Fibroblast of lung (primary cell): ENCODE results near the gene LILRB2. TPM values are rescaled to one million over a fixed set of nuclear protein-coding genes. Genes with fewer than 3 reads are reported as not detected.
"Not testable (repeated sequence)": the region's sequence is repeated elsewhere in the genome, so short reads cannot be mapped to it uniquely, and the experiment has no call there.

ENCODE experiments used
- DNase-seq, 2 donors: peaks; one replicate each; pipeline versions ENCODE4 v3.0.0 to v3.0.0-alpha.2; 2010; ENCODE audit warnings: low read depth in 2 of 2
- H2AFZ ChIP-seq: 2 replicates; pipeline ENCODE4 v1.5.1; 2012; ENCODE audit warnings: low read length, control low read depth, inconsistent platforms
- H3K27ac ChIP-seq: 2 replicates; pipeline ENCODE4 v1.5.1; 2011; ENCODE audit warnings: low read length, control low read depth; ENCODE audit not compliant: insufficient read depth
- H3K27me3 ChIP-seq: 2 replicates; pipeline ENCODE4 v1.5.1; 2011; ENCODE audit warnings: mild to moderate bottlenecking, low read length; ENCODE audit not compliant: control insufficient read depth, insufficient read depth
- H3K36me3 ChIP-seq: 2 replicates; pipeline ENCODE4 v1.5.1; 2011; ENCODE audit warnings: low read length; ENCODE audit not compliant: control insufficient read depth, insufficient read depth
- H3K4me1 ChIP-seq: 2 replicates; pipeline ENCODE4 v1.5.1; 2011; ENCODE audit warnings: low read length; ENCODE audit not compliant: control insufficient read depth, insufficient read depth; ENCODE audit errors: extremely low read depth
- H3K4me2 ChIP-seq: 2 replicates; pipeline ENCODE4 v1.5.1; 2011; ENCODE audit warnings: low read length, control low read depth; ENCODE audit not compliant: insufficient read depth; ENCODE audit errors: extremely low read depth
- H3K4me3 ChIP-seq, 4 experiments: fragments of 200-600 bp in 1 of 4; sonication (generic) in 1 of 4; replicated peaks in 1 of 4; 2 replicates each; pipeline ENCODE4 v1.5.1; 2011 to 2016; ENCODE audit warnings: low read length in 4 of 4, low read depth in 3 of 4, mild to moderate bottlenecking in 3 of 4, control low read depth in 2 of 4, inconsistent platforms in 1 of 4, mixed read lengths in 1 of 4; ENCODE audit not compliant: insufficient read depth in 1 of 4; ENCODE audit errors: control extremely low read depth in 1 of 4
- H3K79me2 ChIP-seq: 2 replicates; pipeline ENCODE4 v1.5.1; 2012; ENCODE audit warnings: mild to moderate bottlenecking, low read length, inconsistent platforms; ENCODE audit not compliant: control insufficient read depth, insufficient read depth
- H3K9ac ChIP-seq: 2 replicates; pipeline ENCODE4 v1.5.1; 2011; ENCODE audit warnings: mild to moderate bottlenecking, low read length, control low read depth; ENCODE audit not compliant: insufficient read depth
- H3K9me3 ChIP-seq: 2 replicates; pipeline ENCODE4 v1.5.1; 2012; ENCODE audit warnings: low read depth, low read length; ENCODE audit not compliant: control insufficient read depth, insufficient read depth
- H4K20me1 ChIP-seq: 2 replicates; pipeline ENCODE4 v1.5.1; 2011; ENCODE audit warnings: low read length; ENCODE audit not compliant: control insufficient read depth, insufficient read depth; ENCODE audit errors: extremely low read depth
- EZH2 ChIP-seq: IDR thresholded peaks from 2 replicates; pipeline ENCODE4 v1.5.1; 2012; ENCODE audit warnings: low read length, control low read depth, mild to moderate bottlenecking; ENCODE audit errors: missing control alignments
- polyA minus RNA-seq: library from RNA; depleted of rRNA, polyadenylated mRNA; stranded (reverse); fragments of >200 nt; gene quantifications from 2 replicates; pipeline ENCODE4 v1.2.3, GENCODE V29; 2011; ENCODE audit warnings: low replicate concordance
- polyA plus RNA-seq, 2 donors: library from polyadenylated mRNA; depleted of rRNA in 1 of 2; stranded (reverse) in 1 of 2; unstranded in 1 of 2; fragments of >200 nt; gene quantifications; 2 replicates each; pipeline ENCODE4 v1.2.1, GENCODE V29; 2011 to 2012; ENCODE audit warnings: missing spikeins in 1 of 2
- total RNA-seq: library from RNA; depleted of rRNA; stranded (reverse); fragments of >200 nt; gene quantifications from 2 replicates; pipeline ENCODE4 v1.2.1, GENCODE V29; 2014
- TF ChIP-seq, protein P1 (sequence below), 2 donors: IDR thresholded peaks in 1 of 2; conservative IDR thresholded peaks in 1 of 2; 1 replicate in 1 of 2; 2 replicates in 1 of 2; pipeline ENCODE4 v1.5.1; 2011 to 2012; ENCODE audit warnings: low read length in 2 of 2, control low read depth in 1 of 2, inconsistent platforms in 1 of 2, low read depth in 1 of 2, mild to moderate bottlenecking in 1 of 2

Gene LILRB2
- total RNA-seq (not detected in 2 replicates), polyA plus RNA-seq (not detected in 2 replicates), polyA minus RNA-seq (not detected in 2 replicates)
- not detected in 2 replicates for polyA plus RNA-seq (2012)

DNA sequence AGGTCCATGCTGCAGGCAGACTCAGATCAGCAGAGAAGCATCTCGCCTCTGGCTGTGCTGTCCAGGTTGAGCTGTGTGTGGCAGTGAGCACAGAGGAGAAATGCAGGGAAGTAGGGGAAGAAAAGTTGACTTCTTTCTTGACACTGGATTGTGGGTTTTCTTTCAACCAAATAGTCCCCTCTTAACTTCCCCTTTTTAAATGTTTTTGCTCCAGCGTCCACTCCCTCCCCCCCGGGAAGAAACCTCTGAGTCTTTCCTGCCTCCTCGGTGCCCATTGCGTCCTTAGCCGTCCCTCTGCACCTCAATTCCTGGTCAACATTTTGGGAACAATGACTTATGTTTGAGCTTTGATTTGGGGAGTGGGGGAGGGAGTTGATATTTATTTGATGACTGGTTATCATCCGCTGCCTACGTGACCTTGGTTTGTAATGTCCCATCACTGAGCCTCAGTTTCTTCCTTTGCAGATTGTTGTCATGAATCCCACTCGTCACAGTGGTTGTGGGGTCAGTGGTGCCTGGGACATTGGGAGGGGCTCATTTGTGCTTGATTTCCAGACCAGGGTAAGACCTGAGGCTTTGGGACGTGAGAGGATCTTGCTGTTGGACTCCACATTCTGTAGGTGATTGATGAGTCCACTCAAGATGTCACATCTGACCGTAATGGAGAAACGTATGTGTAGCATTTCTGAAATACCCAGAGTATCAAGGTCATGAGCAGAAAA, at the start of gene LILRB2:
Gene LILRB2, minus strand, starts transcription at position 104 of the 722 bp plus-strand sequence. CDS start 614 bp downstream, outside the sequence.
- H3K79me2 ChIP-seq, result no peaks in the 10 kb centered on the region
- no peak for DNase-seq
- H3K36me3 ChIP-seq, result no peaks in the 10 kb centered on the region
- no peak within 1 kb of the TSS for H3K4me3 ChIP-seq
- no peak within 1 kb of the TSS for H3K27ac ChIP-seq
- no peak within 1 kb of the TSS for H3K9ac ChIP-seq
- no peak within 1 kb of the TSS for H3K4me2 ChIP-seq
- H3K4me1 ChIP-seq, result no peaks in the 10 kb centered on the region
- H4K20me1 ChIP-seq, result no peaks in the 10 kb centered on the region
- TF ChIP-seq, protein P1, sequence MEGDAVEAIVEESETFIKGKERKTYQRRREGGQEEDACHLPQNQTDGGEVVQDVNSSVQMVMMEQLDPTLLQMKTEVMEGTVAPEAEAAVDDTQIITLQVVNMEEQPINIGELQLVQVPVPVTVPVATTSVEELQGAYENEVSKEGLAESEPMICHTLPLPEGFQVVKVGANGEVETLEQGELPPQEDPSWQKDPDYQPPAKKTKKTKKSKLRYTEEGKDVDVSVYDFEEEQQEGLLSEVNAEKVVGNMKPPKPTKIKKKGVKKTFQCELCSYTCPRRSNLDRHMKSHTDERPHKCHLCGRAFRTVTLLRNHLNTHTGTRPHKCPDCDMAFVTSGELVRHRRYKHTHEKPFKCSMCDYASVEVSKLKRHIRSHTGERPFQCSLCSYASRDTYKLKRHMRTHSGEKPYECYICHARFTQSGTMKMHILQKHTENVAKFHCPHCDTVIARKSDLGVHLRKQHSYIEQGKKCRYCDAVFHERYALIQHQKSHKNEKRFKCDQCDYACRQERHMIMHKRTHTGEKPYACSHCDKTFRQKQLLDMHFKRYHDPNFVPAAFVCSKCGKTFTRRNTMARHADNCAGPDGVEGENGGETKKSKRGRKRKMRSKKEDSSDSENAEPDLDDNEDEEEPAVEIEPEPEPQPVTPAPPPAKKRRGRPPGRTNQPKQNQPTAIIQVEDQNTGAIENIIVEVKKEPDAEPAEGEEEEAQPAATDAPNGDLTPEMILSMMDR (conservative IDR thresholded peaks at IDR 0.05 in 1 of 2, IDR thresholded peaks at IDR 0.05 in 1 of 2; ENCODE audit: low read depth in 1 of 2, low read length in 2 of 2), result no peak
- TF ChIP-seq EZH2, result no peak
- no peaks in the 10 kb centered on the region for H3K27me3 ChIP-seq
- no peaks in the 10 kb centered on the region for H3K9me3 ChIP-seq
- H2AFZ ChIP-seq, result no peak within 1 kb of the TSS

DNA sequence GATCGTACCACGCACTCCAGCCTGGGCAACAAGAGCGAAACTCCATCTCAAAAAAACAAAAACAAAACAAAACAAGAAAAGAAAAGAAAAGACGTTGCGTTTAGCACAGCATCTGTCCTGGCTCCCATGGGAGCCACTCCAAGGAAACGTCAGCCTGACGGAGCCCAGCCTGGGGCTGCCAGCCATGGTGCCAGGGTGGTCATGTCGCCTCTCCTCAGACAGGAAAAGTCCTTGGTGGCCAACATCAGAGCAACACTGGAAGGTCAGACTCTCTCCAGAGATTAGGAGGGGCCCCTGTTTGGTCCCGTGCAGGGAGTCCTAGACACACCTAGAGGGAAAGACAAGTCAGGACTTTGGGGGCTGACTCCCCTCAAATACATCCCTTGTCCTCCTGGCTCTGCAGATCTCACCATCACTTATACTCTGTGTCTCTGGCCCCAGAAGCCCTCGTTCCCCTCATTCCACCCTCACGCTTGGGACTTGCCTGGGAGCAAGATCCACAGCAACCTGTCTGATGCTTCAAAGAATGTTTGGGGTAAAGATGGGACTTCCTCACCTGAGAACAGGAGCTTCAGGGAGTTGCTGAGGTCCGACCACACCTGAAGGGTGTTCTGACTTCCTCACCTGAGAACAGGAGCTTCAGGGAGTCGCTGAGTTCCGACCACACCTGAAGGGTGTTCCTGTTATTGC, 48.7 kb upstream of the LILRB2 start:
- Histone ChIP-seq H3K36me3 (no peaks in the 10 kb centered on the region), H4K20me1 (no peaks in the 10 kb centered on the region), H3K4me3 (no peak overlapping the region), H3K4me2 (no peak overlapping the region), H3K9me3 (no peaks in the 10 kb centered on the region), H3K27me3 (no peaks in the 10 kb centered on the region), H3K9ac (no peak overlapping the region), H3K4me1 (no peaks in the 10 kb centered on the region), H3K79me2 (no peaks in the 10 kb centered on the region), H3K27ac (no peak overlapping the region), H2AFZ (no peak overlapping the region)
- no peak for DNase-seq
- TF ChIP-seq, protein P1 (conservative IDR thresholded peaks at IDR 0.05 in 1 of 2, IDR thresholded peaks at IDR 0.05 in 1 of 2; ENCODE audit: low read depth in 1 of 2, low read length in 2 of 2), result no peak
- TF ChIP-seq EZH2, result no peak

DNA sequence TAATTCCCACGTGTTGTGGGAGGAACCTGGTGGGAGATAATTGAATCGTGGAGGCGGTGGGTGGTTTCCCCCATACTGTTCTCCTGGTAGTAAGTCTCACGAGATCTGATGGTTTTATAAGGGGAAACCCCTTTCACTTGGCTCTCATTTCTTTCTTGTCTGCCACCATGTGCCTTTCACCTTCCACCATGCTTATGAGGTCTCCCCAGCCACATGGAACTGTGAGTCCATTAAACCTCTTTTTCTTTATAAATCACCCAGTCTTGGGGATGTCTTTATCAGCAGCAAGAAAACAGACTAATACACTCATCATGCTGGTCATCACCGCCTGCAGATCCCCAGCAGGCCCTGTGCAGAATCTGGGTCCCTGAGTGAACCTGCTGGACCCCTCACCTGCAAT, 47.9 kb upstream of the LILRB2 start:
- H2AFZ ChIP-seq, H3K27me3 ChIP-seq, H4K20me1 ChIP-seq, H3K9me3 ChIP-seq, DNase-seq, H3K4me3 ChIP-seq, H3K9ac ChIP-seq, H3K36me3 ChIP-seq, H3K27ac ChIP-seq, H3K4me2 ChIP-seq, H3K79me2 ChIP-seq, H3K4me1 ChIP-seq: not testable (repeated sequence)
